ENCODE data around the gene TMEM18. TPM values are rescaled to one million over a fixed set of nuclear protein-coding genes. Genes with fewer than 3 reads are reported as not detected.
A peak's percentile ranks its signal among the peaks of the same experiment; 100 is the strongest.

TMEM18 gene
- total and polyA plus RNA-seq, 9 of the 15 experiments (the other 6 are each of a cell fraction or from before 2014, with no cell fraction given), result 12.8 to 55.9 (median 21.8) TPM

- TF ChIP-seq CTCF (IDR thresholded peaks at IDR 0.05 in 2 of 3, conservative IDR thresholded peaks at IDR 0.05 in 1 of 3; ENCODE audit: insufficient read depth in 2 of 3, low read depth in 1 of 3, low read length in 3 of 3), result peak; percentile 49 to 63 (median 49); a peak in 5 of 6 replicates
- TF ChIP-seq SMARCC2 (IDR thresholded peaks at IDR 0.05; ENCODE audit: low read depth), result no peak
- no peak for TF ChIP-seq MAFG (tag; conservative IDR thresholded peaks at IDR 0.05)
- no peak for TF ChIP-seq ZNF584 (CRISPR knock-in tag; IDR thresholded peaks at IDR 0.05; ENCODE audit: low read depth)
- TF ChIP-seq HDAC1 (IDR thresholded peaks at IDR 0.05), result no peak
- no peak for TF ChIP-seq PYGO2 (tag; IDR thresholded peaks at IDR 0.05)
- TF ChIP-seq FOXJ2 (tag; IDR thresholded peaks at IDR 0.05), result no peak
- TF ChIP-seq HSF4 (CRISPR knock-in tag; IDR thresholded peaks at IDR 0.05; ENCODE audit: borderline replicate concordance), result no peak
- TF ChIP-seq NCOA4 (IDR thresholded peaks at IDR 0.05; ENCODE audit: partially characterized antibody), result no peak
- no peak for TF ChIP-seq ZNF699 (CRISPR knock-in tag; IDR thresholded peaks at IDR 0.05; ENCODE audit: insufficient replicate concordance)
- no peak for TF ChIP-seq SRSF1 (IDR thresholded peaks at IDR 0.05; ENCODE audit: low read depth, low read length)
- no peak for TF ChIP-seq ZNF586 (CRISPR knock-in tag; conservative IDR thresholded peaks at IDR 0.05)
- no peak for TF ChIP-seq EZH2 (IDR thresholded peaks at IDR 0.05; ENCODE audit: borderline replicate concordance, low read depth, low read length)
- no peak for TF ChIP-seq MTA2 (IDR thresholded peaks at IDR 0.05; ENCODE audit: low read depth)
- no peak for TF ChIP-seq RBM25 (IDR thresholded peaks at IDR 0.05; ENCODE audit: low read depth, low read length, severe bottlenecking)
- no peak for TF ChIP-seq TAF1 (IDR thresholded peaks at IDR 0.05; ENCODE audit: control insufficient read depth, extremely low read depth, insufficient read depth, low read length, severe bottlenecking)
- no peak for TF ChIP-seq ZNF354B (CRISPR knock-in tag; IDR thresholded peaks at IDR 0.05)
- no peak for TF ChIP-seq ZNF512 (tag; IDR thresholded peaks at IDR 0.05)
Observed at GRCh38 chr2:714005-714741, 37.0 kb upstream of the TMEM18 start (continued).

Measured in K562 (cell line).